Measurements from ENCODE around the gene ADGRD2.

Gene ADGRD2

DNA sequence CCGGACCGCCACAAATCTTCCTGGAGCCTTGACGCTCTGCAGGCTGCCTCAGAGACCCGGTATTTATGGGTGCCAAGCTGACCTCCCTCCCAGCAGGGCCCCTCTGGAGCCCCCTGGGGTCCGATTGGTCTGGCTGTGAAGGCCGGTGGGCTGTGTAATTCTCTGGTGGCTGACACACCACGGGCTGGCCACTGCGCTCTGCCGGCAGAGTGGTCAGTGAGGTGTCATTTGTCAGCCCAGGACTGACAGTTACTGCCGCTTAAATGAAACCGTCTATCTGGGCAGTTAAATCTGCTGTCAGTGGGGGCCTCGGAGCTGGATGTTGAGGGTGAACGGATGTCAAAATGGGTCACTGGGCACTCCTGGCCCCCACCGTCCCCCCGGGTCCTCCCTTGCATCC lies 46.2 kb downstream of the ADGRD2 start:
- DNase-seq (ENCODE audit: low read depth), result no peak

DNA sequence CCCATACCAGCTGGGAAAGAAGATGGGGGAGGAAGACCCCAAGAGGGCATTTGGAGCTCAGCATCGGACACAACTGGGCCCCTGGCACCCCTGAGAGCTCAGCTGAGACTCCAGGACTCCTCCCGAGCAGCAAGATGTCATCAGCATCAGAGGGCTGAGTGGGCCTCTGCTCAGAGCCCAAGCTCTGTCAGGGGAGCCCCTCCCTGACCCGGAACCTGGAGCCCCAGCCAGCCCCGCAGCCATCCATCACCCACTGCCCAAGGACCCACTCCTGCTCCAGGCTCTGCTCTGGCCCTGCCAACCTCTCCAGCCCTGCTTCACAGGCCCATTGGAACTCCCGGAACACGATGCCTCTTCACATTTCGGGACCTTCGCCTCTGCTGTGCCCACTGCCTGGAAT lies 47.2 kb downstream of the ADGRD2 start:
- DNase-seq (ENCODE audit: low read depth), result no peak

DNA sequence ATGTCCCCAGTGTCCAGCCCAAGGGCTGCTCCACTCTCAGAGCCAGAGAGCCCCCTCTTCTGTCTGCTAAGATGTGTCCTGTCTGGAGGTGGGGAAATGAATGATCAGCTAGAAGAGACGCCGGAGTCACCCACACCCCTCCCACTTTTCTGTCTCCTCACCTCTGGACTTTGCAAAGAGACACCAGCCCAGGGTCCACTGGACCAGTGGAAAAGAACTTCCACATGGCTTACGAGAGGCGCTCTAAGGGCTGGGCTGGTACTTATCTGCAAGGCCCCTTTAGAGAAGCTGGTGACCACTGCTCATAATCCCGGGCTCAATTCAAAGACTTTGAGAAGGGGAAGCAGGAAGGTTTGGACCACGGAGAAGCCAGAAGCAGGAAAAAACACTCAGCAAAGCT lies 47.8 kb downstream of the ADGRD2 start:
- no peak for DNase-seq (ENCODE audit: low read depth)

DNA sequence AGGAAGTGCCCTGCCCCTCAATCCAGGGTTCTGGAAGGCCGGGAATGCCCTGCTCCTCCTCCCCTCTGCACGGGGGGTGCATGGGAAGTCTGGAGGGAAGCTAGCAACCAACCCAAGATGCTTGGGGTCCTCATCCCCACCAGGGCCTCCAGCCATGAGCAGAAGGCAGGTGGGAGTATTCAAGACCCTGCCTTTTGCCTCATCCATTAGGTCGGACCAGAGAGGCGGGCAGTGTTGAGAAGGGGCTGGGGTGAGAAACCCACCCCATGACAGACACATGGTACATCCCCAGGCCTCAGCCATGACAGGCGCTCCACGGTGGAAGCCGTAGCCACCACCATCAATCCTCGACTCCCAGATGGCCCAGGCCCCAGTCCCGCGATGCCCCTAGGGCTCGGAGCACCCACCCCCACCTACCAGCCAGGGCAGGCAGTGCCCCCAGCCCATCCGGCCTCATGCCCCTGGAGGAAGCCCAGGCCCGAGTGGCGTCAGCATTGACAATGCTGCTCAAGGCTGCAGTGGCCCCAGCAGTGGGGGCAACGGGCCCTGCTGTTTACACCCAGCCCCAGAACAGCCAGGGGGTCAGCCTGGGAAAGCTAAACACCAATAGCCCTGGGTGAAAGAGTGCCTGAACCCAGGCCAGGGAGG lies 48.4 kb downstream of the ADGRD2 start:
- DNase-seq (ENCODE audit: low read depth), result no peak

DNA sequence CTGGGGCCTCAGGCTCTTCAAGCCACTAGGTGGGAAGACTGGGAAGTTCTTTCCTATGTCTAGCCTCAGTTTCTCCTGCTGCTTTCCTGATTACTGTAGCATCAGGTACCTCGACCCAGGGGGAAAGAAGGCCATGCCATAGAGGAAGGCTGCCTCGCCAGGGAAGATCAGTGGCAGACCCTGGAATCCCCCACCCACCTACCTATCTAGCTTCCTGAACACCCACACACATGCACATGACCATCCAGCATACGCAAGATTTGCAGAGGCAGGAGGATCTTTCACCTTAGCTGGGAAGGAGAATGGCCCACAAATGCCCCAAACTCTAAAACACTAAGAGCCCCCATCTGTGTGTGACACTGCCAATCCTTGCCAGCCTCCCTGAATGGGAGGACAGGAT lies 49.0 kb downstream of the ADGRD2 start:
- DNase-seq (ENCODE audit: low read depth), result no peak

DNA sequence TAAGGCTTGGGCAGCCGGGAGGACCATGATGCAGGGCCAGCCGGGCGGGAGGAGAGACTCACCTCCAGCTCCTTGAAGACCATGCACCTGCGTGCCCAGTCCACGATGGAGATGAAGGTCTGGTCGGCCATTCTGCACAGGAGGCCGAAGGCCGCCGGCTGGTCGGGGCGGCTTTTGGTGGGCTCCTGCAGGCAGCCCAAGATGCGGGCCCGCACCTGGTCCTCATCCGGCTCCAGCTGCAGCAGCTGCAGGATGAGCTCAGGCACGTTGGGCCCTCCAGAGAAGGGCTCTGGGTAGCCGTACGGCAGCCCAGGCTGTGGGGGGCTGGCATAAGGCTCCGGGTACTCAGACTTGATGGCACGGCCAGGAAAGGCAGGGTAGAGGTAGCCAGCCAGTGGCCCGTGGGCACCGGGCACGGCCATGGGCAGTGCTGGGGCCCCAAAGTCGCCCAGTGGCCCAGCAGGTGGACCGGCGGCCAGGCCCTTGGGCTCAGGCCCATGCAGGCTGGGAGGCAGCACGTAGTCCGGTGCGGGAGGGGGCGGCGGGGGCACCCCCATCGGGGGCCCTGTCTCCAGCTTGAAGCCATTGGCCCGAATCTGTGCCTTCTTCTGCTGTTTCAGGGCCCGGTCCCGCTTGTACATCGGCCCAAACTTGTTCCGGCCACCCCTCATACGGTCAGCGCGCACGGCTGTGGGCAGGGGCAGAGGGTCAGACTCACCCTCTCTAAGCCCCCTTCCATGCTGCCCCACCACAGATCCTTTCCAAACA lies 50.0 kb downstream of the ADGRD2 start:
- no peak for DNase-seq (ENCODE audit: low read depth)

DNA sequence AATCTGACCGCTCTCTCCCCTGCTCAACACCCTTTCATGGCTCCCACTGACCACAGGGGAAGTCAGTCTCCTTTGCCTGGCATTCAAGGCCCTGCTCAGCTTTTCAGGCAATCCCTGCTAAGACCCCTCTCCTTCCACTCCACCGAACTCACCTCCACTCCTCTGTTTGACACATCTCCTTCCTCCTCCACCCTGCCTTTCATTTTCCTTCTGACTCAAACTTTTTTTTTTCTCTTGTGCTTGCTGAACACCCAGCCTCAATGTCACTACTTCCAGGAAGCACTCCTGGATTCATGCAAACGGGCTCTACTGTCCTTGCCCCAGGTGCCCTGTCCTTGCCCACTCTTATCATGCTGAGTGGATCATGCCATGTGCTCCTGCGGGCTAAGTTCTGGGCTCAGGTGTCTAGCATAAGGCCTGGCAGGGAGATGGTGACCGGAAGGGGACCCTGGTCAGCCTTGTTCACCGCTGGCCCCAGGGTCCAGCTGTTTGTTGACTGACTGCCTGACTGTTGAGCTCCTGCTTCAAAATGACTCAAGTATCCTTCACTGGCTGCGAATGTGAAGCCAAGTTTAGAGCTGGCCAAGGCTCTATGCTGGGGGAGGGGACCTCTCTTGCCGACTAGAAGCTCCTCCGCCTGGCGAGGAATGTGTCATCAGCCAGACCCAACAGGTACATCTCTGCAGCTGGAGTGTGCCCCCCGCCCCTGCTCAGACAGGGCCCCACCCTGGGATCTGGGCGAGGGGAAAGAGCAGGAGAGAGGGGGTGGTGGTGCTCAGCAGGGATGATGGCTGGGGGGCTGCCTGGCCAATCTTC lies 50.8 kb downstream of the ADGRD2 start:
- DNase-seq (ENCODE audit: low read depth), result no peak

DNA sequence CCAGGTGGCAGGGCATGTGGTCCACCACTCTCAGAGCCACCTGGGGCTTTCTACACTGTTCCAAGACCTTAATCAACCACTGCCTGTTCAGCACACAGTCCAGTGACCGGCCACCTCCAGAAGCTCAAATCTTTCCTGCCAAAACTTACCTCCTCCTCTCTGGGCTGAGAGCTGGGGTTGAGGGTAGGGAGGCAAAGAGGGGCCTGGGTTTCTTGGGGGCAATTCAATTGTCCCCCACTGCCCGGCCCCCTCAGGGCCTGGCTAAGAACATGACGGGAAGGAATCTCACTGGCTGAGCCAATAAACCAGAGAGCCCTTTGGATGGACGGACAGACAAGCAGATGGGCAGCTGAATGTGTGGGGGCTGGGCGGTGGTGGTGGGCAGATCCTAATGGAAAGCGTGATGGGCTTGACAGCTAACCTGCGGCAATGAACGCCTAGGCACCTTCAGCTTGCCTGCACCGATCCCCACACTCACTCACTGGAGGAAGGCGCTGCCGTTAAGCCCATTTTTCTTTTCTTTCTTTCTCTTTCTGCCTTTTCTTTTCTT lies 51.6 kb downstream of the ADGRD2 start:
- DNase-seq (ENCODE audit: low read depth), result no peak

DNA sequence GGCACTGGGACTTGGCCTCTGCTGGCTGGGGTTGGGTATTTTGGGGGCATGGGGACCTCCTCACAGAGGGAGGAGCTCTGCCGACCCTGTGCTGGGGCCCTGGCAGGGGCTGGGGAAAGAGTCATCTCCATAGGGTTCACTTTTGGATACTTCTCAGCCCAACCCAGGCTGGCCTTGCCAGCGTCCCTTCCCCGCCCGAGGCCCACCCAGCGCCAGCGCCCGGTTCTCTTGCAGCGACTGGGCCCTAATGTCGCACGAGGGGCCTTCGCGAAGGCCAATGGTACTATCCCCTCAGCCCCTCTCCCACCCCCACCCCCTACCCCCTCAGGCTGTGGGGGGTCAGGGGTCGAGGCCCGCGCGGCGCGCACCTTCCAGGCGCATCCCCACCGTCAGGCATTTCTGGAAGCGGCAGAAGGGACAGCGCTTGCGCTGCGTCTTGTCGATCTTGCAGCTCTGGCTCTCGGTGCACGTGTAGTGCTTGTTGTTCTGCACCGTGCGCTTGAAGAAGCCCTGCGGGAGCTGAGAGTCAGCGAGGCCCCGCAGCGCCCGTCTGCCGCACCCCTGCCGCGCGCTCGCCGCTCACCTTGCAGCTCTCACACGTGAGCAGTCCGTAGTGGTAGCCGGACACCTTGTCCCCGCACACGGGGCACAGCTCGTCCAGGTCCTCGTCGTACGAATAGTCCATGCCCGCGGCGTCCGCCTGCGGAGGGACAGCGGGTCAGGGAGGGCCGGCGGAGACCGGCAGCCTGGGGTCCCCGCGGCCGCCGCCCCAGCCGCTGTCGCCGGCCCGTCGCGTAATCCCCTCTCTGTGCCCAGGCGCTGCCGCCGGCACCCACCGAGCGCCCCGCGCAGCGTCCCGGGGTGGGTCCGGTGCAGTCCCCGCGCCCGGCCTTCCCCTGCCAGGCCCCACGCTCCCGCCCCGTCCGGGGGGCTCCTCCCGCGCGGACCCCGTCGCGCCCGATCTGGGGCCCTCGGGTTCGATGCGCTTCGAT lies 52.8 kb downstream of the ADGRD2 start:
- no peak for DNase-seq (ENCODE audit: low read depth)

DNA sequence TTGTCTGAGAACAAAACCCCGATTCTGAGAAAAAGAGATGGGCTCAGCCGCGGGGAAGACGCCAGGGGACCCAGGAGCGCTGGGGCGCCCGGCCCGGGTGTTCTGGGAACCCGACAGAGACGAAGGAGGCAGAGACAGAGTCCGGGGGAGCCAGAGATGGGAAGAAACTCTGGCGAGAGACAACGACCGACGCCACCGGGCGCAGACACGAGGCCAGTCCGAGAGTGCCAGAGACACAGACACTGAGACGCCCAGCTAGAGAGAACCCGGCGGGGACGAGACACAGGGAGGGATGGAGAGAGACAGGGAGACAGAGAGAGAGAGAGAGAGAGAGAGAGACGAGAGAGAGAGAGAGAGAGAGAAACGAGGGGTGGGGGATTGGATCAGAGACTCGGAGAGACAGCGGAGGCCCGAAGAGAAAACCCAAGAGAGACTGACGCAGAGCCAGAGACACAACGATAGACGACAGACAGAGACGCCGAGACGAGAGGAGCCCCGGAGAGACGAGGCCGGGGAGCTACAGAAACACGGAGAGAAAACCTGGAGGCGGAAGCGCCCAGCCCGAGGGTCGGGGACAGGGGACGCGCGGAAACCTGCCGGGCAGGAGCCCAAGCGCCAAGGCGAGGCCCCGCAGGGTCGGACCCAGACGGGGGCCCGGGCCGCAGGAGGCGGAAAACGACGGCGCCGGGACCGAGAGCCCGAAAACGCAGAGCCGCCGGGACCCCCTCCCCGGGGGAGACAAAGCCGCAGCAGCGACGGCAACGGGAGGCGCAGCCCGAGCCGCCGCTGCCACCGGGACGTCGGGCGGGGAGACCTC lies 53.7 kb downstream of the ADGRD2 start:
- no peak for DNase-seq (ENCODE audit: low read depth)

DNA sequence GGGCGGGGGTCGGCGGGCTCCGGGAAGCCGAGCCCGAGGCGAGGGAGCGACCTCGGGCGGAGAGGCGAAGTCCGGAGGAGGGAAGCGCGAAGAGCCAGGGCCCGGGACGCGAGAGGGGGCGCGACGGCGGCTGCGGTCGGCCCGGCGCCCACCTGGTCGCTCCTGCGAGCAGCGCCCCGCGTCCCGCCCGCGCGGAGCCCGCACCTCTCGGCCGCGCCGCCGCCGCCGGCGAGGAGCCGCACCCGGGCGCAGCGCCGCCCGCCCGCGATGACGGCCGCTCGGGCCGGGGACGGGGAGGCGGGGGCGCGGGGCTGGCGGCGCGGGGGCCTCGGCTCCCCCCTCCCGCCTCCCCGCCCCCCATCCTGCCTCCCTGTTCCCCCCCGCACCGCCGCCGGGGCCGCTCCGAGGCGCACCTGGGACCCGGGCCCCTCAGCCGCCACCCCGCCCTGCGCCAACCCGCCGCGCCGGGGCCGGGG lies 54.3 kb downstream of the ADGRD2 start:
- DNase-seq (ENCODE audit: low read depth), result no peak

DNA sequence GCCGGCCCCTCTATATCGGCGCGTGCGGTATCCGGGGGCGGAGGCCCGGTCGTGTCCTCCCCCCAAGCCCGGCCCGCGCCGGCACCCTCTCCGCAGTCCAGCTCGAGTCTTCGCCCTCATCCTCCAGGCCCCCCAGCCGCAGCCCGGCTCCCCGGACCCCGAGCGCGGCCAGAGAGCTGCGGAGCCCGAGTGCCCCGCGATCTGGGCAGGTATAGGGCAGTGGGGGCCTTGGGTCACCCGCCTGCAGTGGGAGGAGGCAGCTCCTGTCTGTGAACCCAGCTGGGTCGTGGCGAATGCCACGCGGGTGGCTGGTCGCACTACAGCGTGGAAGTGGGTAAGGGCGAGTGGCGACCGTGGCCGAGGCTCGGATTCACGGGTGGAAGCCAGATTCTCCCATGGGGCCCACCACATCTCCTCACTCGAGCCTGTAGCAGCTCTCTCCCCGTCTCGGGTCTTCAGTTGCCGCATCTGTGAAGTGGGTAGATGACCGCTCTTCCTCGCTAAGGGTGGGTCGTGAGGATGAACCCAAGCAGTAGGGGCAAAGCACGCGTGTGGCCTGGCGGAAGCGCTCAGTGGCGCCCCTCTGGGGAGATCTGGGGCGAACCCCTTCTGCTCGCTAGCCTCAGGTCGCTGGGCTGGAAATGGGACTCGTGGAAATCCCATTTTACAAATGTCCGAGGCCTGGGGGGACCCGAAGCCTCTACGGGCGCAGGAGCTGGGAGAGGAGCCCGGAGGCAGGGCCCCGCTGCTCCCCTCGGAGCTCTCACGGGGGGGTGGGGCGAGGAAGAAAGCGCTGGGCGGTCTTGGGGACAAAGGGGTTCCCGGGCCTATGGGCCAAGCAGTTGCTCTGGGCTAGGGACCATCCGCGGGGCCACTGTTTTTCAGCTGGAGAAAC lies 55.0 kb downstream of the ADGRD2 start:
- no peak for DNase-seq (ENCODE audit: low read depth)

DNA sequence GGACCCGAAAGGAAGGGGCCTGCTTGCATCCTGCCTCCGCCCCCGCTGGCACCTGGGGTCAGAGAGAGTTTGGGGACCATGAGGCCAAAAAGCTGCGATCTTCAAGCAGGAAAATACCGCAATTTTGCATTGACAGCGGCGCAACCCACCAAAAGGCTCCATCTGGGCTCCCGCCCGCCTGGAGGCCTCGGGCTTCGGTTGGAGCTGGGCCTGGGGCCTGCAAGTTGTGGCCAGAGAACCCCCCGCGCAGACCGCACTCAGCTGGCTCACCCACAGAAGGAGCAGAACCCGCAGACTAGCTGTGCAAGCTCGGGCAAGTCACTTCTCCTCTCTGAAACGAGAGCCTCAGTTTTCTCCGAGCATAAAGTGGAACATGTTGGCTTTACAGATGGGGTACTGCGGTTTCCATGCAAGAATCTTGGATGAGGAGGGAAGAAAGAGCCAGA lies 55.7 kb downstream of the ADGRD2 start:
- no peak for DNase-seq (ENCODE audit: low read depth)

DNA sequence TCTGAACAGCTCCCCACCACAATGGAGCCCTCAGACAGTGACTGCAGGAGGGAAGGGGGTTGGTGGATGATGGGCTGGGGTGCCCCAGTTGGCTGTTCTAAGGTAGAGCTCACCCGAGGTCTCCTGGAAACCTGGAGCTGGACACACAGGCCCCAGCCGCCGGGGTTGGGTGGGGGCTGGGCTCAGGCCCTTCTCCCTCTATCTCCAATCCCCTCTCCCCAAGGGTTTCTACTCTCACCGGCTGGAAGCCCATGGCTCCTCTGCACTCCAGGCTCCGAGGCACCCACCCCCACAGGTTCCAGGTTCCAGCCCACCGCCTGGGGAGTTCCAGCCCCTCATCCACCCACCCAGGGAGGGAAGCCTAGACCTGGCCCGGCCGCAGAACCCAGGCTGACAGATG lies 56.2 kb downstream of the ADGRD2 start:
- DNase-seq (ENCODE audit: low read depth), result no peak

DNA sequence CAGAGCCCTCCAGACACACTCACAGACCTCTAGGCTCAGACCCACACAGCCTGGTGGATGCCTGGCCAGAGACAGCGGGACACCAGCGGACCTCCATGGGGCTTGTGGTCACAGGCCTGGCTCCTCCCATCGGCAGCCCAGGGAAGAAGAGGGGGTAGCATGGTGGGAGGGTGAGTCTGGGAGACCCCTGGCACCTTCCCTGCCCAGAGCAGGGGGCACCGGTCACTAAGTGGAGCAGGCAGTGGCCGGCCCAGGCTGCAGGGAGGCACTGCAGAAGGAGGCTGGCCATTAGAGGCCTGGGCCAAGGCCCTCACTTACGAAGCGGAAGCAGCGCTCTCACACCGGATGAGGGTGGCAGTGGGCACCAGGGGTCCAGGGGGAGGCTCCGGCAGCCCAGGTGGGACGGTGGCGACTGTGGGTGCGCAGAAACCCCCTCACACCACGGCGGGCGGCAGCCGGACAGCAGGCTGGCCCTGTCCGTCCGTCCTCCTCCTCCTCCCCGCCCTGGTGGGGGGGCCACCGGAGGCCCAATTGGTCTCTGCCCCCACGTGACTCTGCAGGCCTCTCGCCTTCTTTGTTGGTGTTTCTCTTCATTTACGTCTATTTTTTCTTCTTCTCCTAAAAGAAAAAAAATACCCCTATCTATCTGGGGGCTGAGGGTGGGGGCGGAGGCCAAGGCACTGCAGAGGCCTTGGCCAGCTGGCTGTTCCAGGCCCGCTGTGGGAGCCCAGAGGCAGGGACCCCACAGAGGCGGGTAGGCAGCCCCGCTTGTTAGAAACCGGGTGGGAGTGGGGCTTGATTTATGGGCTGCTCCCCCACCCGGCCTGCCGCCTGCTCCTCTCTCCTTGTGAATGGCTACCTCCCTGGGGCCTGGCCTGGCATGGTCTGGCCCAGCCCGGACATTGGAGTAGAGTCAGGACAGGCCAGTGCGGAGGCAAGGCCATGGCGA lies 57.0 kb downstream of the ADGRD2 start, which contains the start of gene NR5A1:
Gene NR5A1, minus strand, starts transcription at position 469 of the 949 bp plus-strand sequence. CDS start 4,004 bp downstream, outside the sequence.
- no peak for DNase-seq (ENCODE audit: low read depth)

DNA sequence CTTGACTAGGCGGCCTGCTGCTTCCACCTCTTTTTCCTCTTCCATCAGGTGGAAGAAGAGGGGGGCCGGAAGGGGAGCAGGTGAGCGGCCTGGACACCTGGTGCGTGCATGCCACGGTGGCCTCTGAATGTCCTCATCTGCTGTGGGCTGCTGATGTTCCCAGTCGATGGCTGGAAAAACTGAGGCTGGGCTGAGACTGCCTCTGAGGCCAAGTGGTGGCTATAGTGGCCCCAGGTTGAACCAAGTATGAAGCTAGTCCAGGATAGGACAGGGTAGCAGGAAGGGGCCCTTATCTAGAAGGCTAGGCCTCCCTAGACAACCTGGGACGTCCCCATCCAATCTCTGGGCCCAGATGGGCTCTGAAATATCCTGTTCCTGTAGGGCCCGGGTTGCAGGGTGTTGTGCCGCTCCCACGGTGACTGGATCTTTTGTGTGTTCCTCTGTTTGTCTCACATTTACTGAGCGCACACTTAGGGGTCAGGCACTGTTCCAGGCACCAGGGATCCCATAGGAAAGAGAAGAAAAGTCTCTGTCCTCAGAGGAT lies 57.7 kb downstream of the ADGRD2 start:
- DNase-seq (ENCODE audit: low read depth), result no peak

DNA sequence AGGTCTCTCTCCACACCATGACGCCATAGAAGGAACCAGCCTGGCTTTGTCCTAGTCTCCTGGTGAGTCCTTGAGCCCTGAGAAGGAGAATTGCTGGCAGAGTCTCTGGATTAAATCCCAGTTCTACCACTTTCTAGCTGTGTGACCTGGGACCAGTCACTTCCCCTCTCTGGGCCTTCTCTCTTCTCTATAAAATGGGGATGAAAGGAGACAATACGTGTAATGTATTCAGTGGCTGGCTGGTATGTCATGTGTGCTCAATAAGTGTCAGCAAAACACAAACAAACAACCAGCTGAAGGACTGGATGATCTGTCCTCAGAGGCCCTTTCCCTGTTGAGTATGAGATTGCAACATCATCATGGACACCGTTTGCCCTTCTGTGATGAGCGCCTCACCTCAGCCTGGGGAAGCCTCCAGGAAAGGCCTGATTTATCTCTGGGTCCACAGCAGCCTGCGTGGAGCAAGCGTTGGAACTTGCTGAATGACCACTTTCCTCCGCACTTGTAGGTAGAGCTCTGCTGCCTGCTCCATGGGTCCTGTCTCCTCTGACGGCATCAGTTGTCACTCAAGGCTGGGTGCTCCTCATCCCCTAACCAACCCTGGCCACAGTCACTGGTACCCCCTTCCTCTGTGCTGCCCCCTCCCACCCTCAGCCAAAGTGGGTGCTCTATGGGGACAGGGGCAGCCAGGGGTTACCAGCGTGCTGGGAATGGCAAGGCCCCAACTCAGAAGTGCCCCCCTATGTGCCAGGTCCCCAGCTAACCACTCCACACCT lies 60.6 kb downstream of the ADGRD2 start:
- DNase-seq (ENCODE audit: low read depth), result no peak
